Stimulated activated CD8-positive, alpha-beta memory T cell treated with anti-CD3 and anti-CD28 coated beads, Interleukin-12 subunit alpha, Interleukin-12 subunit beta, amount 100 ng/mL, for 1 hour (primary cell): Measurements from ENCODE around the gene TRAF3IP3.

ENCODE experiments used
- DNase-seq: peaks from one replicate; pipeline ENCODE4 v3.0.0-alpha.2; 2020; ENCODE audit warnings: low read depth

TRAF3IP3 gene

GRCh38 chr1:209802117-209802779, 46.4 kb downstream of the TRAF3IP3 start:
- DNase-seq: no peak

DNA sequence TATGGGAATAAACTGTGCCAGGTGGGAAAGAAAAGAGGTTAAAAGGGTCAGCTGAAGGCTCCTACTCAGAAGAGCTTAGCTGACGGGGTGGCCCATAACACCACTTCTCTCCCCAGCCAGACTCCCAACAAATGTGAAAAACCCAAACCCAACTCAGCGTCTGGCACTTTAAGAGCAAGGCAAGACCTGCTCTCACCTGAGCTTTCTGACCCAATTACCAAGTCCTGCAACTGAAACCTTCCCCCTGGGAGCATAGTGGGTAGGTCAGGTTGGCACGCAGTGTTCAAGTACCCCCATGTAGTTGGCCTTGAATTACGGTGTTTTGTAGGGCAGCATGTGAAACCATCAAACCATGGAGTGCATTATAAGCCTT, 46.9 kb downstream of the TRAF3IP3 start:
- DNase-seq: no peak

- no peak for DNase-seq
These were observed 47.7 kb downstream of the TRAF3IP3 start for GRCh38 chr1:209803568-209803967.

- no peak for DNase-seq
These were observed 49.5 kb downstream of the TRAF3IP3 start for GRCh38 chr1:209805341-209805781.

- no peak for DNase-seq
These were observed 50.3 kb downstream of the TRAF3IP3 start, which contains the start of gene IRF6 for GRCh38 chr1:209805875-209806760. Gene IRF6, minus strand, starts transcription at chr1:209806142. Its CDS starts 4,729 bp downstream, at chr1:209801413.

DNA sequence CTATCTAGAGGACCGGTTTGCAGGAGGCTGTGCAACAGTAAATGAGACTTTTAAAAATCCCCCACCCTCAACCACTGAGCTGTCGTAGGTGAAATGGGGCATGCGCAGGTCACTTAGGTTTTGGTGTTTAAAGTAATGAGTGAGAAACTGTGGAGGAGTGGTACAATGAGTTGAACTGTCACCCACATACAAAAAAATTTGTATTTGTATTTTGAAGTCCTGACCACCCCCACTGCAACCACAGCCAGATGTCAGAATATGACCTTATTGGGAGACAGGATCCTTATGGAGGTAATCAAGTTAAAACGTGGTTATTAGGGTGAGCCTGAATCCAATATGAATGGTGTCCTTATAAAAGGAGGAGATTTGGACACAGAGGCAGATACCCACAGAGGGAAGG, 51.7 kb downstream of the TRAF3IP3 start:
- no peak for DNase-seq

- no peak for DNase-seq
These were observed 52.3 kb downstream of the TRAF3IP3 start for GRCh38 chr1:209808059-209808581.

GRCh38 chr1:209809611-209810010, 53.8 kb downstream of the TRAF3IP3 start:
- DNase-seq: no peak

DNA sequence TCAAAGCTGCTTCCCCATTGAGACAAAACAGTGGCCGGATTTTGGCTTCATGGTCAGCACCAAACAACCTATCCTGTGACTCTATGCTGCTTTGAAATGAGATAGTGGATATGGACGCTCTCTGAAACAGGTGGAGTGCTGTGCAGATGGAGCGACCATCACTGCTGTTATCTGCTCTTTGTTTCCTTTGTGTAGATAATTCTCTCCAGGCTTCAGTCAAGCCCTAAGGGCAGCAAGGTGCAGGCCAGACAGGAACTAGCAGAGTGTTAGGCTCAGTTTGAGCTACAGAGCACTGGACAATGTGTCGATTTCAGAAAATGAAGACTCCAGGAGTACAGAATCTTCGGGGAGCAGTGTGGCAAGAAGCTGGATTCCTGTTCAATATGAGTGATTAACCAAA, 54.9 kb downstream of the TRAF3IP3 start:
- no peak for DNase-seq

GRCh38 chr1:209813902-209814301, 58.0 kb downstream of the TRAF3IP3 start:
- DNase-seq: no peak

DNA sequence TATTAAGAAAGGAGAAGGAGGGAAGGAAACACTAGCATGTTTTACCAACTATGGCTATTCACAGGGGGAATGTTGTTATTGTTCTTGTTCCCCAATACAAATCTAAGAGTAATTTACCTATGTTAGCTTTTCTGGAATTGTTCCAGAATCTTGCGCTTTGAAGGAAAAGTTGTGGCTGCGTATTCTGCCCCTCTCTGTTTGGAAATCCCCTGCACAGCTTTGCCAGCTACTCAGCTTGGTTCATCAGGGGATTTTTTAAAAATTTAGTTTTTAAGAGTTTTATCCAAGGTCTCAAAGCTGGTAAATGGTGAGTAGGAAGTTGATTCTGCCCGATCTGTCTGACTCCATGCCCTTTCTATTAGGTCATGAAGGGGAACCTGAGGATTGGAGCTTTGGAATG, 59.6 kb downstream of the TRAF3IP3 start:
- no peak for DNase-seq

GRCh38 chr1:209815931-209816341, 60.1 kb downstream of the TRAF3IP3 start:
- DNase-seq: no peak

DNA sequence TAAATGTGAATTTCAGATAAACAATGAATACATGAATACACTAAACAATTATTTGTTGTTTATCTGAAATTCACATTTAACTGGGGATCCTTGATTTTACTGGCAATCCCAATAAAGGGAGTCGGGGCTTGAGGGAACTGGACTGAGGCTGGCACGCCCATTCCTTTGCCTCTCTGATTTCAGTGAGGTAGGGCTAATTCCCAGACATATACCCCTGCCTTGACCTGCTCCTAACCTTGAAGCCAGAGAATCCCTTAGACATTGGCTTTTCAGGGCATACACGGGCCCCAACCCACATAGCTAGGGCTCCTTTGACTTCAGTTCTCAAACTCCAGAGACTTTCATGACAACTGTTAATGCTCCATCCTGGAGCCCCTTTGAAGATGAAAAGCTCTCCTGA, 61.1 kb downstream of the TRAF3IP3 start:
- no peak for DNase-seq

DNA sequence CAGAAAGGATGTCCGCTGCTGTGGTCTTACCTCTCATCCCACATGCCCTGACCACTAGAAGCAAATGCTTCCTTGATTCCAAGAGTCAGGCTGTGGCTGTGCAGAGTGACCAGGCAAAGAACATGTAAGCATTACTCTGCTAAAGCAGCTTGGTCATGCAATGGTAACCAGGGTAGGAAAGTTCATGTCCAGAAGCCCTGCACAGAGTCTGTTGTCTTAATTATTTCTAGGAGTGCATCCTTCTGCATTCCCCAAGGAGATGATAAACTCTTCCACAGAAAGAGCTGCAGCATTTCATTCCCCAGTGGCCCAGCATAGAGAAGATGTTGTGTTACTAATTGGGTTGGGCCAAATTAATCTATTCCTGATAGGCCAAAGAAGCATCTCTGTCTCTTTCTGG, 61.8 kb downstream of the TRAF3IP3 start:
- DNase-seq: no peak

GRCh38 chr1:209819058-209819457, 63.2 kb downstream of the TRAF3IP3 start:
- DNase-seq: no peak

DNA sequence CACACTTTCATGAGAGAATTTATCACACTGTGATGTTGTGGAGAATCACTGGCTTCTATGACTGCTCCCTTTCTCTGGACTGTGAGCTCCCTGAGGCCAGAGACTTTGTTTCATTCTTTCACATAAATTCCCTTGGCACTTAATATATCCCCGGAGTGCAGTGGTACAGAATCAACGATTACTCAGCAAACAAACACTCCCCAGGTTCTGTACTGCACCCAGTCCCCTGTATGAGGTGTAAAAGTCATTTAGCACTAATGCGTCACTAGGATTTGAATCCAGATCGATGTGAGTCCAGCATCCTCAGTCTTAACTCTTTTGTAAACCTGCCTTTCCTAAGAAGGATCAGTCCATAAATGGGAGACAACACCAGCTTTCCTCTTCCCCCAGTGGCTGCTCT, 65.1 kb downstream of the TRAF3IP3 start:
- no peak for DNase-seq

- DNase-seq: no peak
These were observed 66.9 kb downstream of the TRAF3IP3 start for GRCh38 chr1:209822706-209823105.

GRCh38 chr1:209823143-209824041, 67.5 kb downstream of the TRAF3IP3 start:
- no peak for DNase-seq

- DNase-seq: no peak
These were observed 70.0 kb downstream of the TRAF3IP3 start for GRCh38 chr1:209825591-209826434.

GRCh38 chr1:209827384-209828262, 71.8 kb downstream of the TRAF3IP3 start, which contains the start of gene UTP25:
Gene UTP25, plus strand, starts transcription at chr1:209827972. Its CDS starts 92 bp downstream, at chr1:209828064.
- DNase-seq: peak; percentile 88
